Heart left ventricle (tissue), 13 donors: ENCODE measurements around the gene PIGR.

ENCODE experiments used
- CTCF ChIP-seq, 12 donors: fragments of 200-600 bp; sonication (generic) in 4 of 12; IDR thresholded peaks; one replicate each; pipeline versions ENCODE4 v1.5.0 to v1.8.0; 2018 to 2022; ENCODE audit warnings: antibody characterized with exemption in 12 of 12, mild to moderate bottlenecking in 5 of 12
- POLR2A ChIP-seq, 2 donors: fragments of 450-650 bp; IDR thresholded peaks; one replicate each; pipeline ENCODE4 v1.6.1; 2017; ENCODE audit warnings: antibody characterized with exemption in 2 of 2, mild to moderate bottlenecking in 2 of 2, moderate library complexity in 2 of 2
- donor health status: ischemic (EF 13 %, LVEDD 7.1; RV severe dilation, severe dysfunction).
- donor health status: DM: no; HTN: yes; CAD: no.
- donor health status: DM: no; HTN: no; CAD: no.
- donor health status: ischemic (EF 25% LVEDD 6.9; RV normal size, moderate dysfunction).
- donor health status: ischemic (EF 25% LVEDD 5.7; RV mildly dilated, moderate dysfunction).
- donor health status: ischemic (EF 35%, LVEDD 5.7; RV mildly dilated, moderate dysfunction).
- donor health status: nonischemic (EF 11% LVEDD 7.7; RV severe dilation, severe dysfunction).
- donor health status: DM: yes; HTN: yes; CAD: no.
- donor health status: PGD.
- donor health status: ischemic (EF 29% LVEDD 5.4; RV normal size, mild dysfunction).
- donor health status: nonischemic (EF 23%, LVEDD 6.1; RV moderate dilation, normal function).

GRCh38 chr1:206967096-206967849, 21.0 kb upstream of the PIGR start:
- TF ChIP-seq CTCF (IDR thresholded peaks at IDR 0.05), result no peak
- TF ChIP-seq POLR2A (IDR thresholded peaks at IDR 0.05), result no peak
